ENCODE data around the gene TRIP10.
"Not testable (repeated sequence)": the region's sequence is repeated elsewhere in the genome, so short reads cannot be mapped to it uniquely, and the experiment has no call there.

Gene TRIP10, protein sequence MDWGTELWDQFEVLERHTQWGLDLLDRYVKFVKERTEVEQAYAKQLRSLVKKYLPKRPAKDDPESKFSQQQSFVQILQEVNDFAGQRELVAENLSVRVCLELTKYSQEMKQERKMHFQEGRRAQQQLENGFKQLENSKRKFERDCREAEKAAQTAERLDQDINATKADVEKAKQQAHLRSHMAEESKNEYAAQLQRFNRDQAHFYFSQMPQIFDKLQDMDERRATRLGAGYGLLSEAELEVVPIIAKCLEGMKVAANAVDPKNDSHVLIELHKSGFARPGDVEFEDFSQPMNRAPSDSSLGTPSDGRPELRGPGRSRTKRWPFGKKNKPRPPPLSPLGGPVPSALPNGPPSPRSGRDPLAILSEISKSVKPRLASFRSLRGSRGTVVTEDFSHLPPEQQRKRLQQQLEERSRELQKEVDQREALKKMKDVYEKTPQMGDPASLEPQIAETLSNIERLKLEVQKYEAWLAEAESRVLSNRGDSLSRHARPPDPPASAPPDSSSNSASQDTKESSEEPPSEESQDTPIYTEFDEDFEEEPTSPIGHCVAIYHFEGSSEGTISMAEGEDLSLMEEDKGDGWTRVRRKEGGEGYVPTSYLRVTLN

DNA sequence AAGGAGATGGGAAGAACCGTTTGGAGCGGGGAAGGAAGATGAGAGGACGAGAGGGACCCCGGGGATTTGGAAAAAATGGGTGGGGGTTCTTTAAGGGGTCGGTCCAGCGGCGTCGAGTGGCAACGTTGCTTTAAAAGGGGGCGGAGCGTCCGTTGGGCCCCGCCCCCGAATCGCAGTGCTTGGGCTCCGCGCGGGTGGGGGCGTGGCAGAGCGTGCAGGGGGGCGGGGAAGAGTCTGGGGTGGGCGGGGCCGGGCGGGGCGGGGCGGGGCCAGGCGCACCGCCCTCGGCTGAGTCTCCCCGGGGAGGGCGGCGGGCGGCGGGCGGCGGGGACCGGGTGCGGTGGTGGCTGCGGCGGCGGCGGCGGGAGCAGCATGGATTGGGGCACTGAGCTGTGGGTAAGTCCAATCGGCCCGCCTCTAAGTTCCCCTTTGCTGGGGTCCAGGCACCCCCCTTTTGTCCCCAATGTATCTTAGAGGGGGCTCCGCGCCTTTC, at the start of gene TRIP10:
Gene TRIP10 (plus strand): TSS at position 291 of the 493 bp plus-strand sequence. CDS start 82 bp downstream, at position 373.
- DNase-seq = peak; percentile 90

DNA sequence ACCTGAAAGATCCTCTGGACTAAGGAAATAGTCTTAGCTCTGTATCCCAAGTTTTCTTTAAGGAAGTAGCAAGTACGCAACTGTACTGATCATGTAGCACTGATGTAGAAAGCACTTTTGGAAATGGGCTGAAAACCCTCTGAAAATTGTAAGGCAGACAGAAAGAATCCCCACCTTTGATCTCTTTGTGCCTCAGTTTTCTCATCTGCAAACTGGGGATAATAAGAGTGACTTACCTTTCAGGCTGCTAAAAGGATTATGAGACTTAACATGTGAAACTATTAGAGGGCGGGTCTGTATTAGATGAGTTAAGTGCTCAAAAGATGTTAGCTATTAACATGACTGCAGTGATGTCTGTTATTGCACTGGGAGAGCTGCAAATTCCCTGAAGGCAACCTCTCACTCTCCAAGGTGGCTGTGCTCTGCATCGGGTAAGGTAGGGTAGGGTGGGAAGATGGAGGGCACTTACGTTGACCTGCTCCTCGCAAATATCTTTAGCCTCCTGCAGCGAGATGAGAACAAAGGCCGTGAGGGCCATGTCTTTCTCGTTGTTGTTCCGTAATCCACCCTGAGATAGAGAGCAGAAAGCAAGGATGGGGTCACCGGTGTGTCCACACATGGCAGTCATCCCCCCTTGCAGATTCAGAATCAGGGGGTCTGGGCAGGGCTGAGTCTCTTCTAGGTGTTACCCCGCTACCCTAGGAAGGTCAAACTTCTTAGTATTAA, 49.2 kb upstream of the TRIP10 start:
- DNase-seq = no peak

DNA sequence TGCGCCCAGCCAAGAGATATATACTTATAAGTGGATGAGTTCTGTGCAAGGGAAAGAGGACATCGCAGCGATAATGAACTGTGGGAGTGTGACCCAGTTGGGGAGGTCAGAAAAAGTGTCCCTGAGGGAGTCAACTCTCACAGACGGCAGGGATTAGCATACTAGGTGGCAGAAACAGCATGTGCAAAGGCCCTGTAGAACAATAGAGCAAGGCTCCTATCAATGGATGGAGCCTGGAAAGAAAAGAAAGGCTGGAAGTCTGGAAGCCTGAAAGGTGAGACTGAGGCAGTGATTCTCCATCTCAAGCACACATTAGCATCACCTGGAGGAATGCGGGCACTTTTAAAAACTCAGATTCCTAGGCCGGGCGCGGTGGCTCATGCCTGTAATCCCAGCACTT, 48.1 kb upstream of the TRIP10 start:
- DNase-seq = no peak

DNA sequence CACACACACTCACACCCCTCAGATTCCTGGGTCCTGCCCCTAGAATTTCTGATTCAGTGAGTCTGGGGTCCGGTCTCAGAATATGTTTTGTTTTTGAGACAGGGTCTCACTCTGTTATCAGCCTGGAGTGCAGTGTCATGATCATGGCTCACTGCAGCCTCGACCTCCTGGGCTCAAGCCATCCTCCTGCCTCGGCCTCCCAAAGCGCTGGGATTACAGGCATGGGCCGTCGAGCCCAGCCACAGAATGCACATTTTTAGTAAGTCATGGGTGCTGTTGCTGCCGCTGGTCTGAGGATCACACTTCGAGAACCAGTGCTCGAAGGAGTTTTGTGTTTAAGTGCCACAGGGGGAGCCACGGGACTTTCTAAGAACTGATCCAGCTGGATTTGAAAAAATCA, 47.5 kb upstream of the TRIP10 start:
- no peak for DNase-seq

DNA sequence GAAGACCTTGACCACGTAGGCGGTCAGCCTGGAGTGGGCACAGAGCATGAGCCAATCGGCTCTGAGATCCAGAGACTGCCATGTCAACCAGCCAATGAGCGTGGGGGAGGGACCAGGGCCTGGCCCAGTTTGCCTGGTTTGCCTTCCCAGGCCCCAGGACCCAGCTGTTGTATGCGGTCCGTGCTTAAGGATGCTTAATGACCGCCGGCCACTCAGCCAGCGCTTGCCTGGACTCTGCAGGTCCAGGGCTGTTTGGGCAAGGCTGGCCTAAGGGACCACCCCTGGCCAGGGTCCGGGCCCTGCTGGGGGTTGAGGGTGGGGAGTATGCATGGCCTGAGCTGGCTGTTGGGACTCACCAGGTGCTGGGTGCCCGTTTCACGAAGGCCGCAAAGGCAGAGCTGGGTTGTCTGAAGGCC, 46.4 kb upstream of the TRIP10 start:
- DNase-seq = no peak

DNA sequence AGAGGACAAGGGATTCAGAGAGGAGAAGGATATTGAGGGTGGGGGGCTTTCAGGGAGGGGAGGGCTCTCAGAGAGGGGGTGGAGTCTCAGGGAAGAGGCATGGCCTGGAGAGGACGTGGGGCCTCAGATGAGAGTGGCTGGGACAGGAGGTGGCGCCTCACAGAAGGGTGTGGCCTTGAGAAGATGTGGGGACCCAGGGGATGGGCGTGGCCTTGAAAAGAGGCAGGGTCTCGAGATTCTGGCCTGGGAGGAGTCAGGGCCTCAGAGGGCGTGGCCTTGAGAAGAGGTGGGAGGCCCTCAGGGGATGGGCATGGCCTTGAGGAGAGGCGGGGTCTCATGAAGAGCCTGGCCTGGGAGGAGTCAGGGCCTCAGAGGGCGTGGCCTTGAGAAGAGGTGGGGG, 45.8 kb upstream of the TRIP10 start:
- no peak for DNase-seq

DNA sequence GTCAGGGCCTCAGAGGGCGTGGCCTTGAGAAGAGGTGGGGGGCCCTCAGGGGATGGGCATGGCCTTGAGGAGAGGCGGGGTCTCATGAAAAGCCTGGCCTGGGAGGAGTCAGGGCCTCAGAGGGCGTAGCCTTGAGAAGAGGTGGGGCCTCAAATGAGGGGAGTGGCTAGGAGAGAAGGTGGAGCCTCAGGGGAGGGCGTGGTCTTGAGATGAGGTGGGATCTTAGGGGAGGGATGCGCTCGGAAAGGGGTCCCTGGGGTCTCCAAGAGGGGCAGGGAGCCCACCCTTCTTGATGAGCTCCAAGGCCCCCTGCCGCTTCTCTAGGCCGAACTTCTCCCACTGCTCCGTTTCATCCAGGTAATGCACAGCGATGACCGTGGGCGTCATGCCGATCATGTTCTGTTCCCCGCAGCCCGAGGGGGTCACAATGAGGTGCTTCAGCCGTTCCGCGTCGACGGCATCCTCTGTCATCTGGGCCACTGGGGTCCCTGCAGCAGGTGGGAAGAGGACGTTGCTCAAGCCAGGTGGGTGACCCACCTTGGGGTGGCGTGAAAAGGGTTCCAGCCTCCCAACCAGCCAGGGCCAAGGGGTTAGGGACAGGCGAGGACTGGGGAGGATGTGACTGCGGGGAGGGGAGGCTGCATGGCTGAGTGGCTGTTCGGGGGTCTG, 45.2 kb upstream of the TRIP10 start:
- no peak for DNase-seq

DNA sequence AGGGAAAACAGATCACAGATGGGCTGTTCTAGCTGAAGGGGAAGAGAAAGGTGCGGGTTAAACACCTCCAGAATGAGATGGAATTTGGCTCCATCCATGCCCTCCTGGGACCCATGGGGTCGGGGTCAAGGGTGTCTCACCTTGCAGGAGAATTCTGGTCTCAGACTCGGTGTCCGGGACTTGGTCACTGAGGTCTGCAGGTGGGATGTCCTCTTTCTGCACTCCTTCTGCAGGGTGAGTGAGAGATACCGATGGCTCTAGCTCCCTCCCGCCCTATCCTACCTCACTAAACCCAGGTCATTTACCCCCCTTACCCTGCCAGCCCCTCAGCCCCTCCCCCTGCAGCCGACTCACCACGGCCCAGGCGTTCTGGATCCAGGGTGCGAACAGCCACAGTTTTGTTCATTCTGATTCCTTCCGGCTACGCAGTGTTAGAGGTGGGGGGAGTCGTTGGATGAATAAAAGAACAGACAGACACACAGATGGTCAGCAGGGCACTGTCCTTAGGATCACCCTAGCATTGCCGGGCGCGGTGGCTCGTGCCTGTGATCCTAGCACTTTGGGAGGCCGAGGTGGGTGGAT, 43.1 kb upstream of the TRIP10 start:
- DNase-seq = no peak

DNA sequence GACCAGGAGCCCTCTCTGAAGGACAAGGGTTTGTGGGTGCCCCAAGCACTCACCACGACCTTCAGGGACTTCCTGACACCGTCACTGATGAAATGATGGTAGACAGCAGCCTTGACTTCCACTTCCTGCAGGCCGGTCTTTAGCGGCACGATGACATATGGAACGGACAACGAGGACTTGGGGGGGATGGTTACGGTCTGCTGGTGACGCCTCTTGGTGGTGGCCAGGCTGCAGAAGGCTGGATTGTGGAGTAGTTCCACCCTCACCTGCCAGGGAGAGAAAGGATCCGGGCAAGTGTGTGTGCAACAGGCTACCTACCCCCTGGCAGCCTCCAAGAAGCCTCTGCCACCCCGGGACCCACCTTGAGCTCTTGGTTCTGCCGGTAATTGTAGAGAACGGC, 42.2 kb upstream of the TRIP10 start:
- no peak for DNase-seq

DNA sequence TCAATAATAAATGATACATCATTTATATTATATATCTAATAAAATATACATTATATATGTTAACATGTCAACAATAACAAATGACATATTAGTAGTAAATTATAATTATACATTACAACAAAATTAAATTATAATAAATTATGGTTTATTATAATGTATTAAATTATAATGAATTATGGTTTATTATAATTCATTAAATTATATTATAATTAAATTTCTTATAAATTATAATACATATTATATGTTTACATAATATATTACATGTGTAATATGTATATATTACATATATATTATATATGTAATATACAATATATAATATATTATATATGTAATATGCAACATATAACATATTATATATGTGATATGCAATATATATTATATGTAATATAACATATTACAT, 39.5 kb upstream of the TRIP10 start:
- no peak for DNase-seq

DNA sequence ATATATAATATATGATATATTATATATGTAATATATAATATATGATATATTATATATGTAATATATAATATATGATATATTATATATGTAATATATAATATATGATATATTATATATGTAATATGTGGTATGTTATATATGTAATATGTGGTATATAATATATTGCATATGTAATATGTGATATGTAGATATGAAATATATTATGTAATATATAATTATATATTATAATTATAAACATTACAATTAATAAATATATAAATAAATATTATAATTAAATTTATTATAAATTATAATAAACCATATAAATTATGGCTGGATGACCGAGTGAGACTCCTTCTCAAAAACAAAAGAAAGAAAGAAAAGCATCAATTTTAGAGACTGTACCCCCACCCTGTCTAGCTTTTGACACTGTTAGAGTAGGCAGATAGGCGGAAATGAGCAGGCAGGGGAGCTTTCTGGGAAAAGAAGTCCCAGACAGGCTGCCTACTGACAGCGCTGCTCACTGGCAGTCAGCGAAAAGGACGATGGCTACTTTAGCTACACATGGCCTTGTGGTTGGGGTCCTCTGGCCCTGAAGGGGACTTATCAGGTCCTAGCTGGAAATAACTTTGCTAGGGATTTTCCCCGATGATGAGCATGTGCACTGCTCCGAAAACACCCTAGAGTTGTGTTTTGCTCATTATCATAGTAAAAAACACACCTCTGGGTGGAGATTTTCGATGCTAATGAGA, 38.7 kb upstream of the TRIP10 start:
- DNase-seq = no peak

DNA sequence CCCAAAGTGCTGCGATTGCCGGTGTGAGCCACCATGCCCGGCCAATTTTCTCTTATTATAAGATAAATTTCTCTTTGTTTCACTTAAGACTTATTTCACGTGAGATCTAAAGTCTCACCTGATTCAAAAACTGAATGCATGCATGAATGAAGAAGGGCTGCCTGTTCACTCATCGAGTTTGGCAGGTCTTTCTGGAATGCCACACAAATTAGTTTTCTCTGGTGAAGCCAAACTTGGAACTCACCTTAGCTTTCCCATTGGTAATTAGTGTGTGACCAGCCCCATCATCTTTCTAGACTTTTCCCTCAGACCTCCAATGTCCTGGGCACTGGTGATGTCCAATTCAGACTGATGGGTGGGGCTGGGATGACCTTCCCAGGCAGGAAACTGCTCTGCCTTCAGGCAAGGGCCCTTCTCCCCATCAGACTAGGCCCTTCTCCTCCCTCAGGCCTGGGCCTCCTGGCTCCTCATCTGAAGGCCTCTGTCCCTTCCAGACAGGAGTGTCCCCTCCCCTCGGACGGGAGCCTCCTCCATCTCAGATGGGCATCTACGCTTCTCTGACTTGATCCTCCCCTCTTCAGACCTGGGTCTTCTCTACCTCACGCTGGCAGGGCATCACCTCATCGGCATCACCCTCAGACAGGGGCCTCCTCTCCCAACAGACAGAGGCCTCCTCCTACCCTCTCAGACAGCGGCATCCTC, 33.4 kb upstream of the TRIP10 start:
- DNase-seq = no peak

DNA sequence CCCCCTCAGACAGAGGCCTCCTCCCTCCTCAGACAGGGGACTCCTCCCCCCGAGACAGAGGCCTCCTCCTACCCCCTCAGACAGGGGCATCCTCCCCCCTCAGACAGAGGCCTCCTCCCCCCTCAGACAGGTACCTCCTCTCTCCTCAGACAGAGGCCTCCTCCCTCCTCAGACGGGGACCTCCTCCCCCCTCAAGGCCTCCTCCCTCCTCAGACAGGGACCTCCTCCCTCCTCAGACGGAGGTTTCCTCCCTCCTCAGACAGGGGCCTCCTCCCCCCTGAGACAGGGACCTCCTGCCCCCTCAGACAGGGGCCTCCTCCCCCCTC, 32.9 kb upstream of the TRIP10 start:
- DNase-seq = no peak

DNA sequence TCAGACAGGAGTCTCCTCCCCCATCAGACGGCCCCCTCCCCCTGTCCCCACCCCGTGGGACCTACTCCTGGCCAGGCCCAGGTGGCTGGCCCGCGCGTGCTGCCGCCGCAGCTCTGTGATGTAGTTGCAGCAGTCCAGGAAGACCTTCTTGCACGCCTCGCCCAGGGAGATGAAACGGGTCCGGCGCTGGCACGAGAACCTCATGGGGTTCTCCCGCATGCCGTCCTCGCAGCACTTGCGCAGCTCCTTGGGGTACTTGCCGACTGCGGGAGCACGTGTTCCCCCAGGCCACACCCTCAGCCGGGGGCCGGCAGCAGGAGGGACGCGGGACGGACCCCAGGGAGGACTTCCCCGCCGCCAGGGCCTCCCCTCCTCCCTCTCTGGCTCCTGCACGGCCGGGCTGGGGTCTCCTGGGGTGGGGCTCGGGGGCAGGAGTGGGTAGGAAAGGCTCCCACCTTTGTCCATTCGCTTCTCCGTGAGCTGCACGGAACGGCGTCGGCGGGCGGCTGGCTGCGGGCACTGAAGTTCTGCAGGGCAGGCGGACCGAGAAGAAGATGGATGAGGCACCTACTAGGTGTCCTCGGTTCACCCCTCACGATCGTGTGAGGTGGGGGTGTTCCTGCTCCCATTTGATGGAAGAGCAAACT, 32.3 kb upstream of the TRIP10 start:
- no peak for DNase-seq

DNA sequence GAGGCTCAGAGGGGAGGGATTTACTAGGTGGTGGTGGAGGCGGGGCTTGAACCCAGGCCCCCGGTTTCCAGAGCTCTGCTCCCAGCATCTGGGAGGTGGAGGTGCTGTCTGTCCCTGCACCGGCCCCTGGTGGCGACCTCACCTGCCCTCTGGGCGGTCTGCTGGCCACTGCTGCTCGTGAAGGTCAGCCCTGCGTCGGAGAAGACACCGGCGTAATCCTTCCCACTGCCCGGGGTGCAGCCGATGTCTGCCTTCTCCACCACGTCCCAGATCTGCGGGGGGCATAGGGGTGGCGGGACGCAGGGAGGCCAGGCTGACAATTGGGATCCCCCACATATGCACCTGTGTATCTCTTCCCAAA, 31.8 kb upstream of the TRIP10 start:
- DNase-seq = no peak

DNA sequence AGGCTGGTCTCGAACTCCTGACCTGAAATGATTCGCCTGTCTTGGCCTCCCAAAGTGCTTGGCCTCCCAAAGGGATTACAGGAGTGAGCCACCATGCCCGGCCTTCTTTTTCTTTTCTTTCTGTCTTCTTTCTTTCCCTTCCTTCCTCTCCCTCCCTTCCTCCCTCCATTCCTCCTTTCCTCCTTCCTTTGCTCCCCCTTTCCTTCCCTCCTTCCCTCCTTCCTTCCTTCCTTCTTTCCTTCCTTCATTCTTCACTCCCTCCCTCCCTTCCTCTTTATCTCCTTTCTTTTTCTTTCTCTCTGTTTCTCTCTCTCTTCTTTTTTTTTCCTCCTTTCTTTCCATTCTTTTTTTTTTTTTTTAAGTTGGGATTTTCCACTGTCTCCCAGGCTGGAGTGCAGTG, 31.1 kb upstream of the TRIP10 start:
- DNase-seq = no peak

DNA sequence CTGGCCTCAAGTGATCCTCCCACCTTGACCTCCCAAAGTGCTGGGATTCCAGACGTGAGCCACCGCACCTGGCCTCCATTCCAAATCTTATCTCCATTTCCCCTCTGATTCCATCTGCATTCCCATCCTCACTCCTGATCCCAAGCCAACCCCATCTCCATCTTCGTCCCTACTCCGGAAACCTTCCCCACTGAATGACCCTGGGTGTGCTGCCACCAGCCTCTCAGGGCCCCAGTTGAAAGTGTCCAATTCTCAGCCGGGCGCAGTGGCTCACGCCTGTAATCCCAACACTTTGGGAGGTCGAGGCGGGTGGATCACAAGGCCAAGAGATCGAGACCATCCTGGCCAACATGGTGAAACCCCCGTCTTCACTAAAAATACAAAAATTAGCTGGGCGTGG, 30.6 kb upstream of the TRIP10 start:
- DNase-seq = not testable (repeated sequence)

DNA sequence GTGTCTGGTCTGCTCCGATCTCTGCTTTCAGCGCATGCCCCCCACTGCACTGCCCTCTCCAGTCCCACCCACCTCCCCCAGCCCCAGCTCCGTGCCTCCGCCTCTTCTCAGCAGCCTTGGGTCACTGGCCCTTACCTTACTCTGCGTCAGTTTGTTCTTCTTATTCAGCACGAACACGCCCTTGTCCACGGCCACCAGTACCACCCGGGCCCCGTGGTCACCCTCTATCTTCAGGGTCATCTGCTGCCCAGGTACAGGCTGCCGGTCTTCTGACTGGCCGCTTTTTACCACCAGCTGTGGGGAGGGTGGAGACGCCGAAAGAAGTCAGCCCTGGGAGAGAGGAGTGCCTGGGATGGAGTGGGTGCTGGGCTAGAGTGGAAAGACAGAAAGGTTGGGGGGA, 29.9 kb upstream of the TRIP10 start:
- no peak for DNase-seq

DNA sequence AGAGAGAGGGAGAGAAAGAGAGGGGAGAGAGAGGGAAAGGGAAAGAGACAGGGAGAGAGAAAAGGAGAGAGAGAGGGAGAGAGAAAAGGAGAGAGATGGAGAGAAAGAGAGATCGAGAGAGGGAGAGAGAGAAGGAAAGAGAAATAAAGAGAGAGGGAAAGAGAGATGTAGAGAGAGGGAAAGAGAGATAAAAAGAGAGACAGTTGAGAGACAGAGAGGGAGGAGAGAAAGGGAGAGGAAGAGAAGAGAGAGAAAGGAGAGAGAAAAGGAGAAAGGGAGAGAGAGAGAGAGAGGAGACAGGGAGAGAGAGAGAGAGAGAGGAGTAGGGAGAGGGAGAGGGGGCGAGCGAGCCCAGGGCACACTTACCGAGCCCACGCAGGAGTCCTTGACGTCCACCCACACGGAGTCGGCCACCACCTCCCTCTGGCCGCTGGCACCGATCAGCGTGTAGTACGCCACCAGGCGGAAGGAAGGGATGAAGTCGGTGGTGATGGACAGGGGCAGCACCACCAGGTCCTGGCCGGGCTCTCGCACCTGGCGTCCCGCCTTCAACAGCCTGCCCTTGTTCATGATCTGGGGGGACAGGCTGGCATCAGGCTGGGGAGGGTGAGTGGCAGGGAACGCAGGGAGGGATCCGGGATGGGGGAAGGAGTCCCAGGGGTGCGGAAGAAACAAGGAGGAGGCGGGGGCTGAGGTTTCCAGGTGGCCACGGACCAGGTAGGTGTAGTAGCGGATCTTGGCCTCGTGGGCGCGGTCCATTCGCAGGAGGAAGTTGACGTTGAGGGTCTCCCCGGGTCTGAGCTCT, 29.0 kb upstream of the TRIP10 start:
- DNase-seq = peak; percentile 20

DNA sequence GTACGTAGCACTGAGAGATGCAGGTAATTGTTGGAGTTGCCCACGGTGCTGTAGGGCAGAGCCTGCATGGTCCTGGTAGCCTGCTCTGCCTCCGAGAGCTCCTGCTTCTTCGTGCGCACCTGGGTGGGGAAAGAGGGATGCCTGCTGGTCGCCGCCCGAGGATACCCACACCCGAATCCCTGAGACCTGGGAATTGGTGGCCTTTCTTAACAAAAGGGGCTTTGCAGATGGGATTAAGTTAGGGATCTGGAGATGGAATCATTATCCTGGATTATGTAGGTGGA, 28.5 kb upstream of the TRIP10 start:
- DNase-seq = no peak

DNA sequence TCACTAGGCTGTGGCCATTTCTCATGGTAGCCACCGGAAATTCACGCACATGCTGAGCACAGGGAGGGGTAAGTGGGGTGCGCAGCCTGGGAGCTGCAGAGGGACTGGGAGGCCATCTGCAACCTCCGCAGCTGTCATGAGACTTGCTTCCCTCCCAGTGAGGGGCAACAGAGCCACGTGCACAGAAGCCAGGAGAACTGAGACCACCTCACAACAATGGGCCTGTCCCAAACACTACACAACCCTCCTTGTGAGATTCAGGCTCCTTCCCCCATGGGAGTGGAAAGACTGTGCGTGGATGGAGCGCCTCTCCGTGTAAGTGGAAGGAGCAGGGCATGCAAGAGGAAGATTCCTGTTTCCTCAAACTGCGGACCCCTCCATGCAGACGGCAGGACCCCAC, 27.9 kb upstream of the TRIP10 start:
- no peak for DNase-seq

Measured in CD4-positive, alpha-beta T cell treated with Interleukin-17A for 1 hour (primary cell).